Measurements from ENCODE around the gene PCNT.

PCNT gene

DNA sequence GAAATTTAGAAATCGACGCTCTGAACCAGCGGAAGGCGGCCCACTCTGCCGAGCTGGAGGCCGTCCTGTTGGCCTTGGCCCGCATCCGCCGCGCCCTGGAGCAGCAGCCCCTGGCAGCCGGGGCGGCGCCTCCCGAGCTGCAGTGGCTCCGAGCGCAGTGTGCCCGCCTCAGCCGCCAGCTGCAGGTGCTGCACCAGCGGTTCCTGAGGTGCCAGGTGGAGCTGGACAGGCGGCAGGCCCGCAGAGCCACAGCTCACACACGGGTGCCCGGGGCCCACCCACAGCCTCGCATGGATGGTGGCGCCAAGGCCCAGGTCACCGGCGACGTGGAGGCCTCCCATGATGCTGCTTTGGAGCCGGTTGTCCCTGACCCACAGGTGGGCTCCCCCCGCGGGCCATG, 87.7 kb downstream of the PCNT start:
- no peak for DNase-seq

DNA sequence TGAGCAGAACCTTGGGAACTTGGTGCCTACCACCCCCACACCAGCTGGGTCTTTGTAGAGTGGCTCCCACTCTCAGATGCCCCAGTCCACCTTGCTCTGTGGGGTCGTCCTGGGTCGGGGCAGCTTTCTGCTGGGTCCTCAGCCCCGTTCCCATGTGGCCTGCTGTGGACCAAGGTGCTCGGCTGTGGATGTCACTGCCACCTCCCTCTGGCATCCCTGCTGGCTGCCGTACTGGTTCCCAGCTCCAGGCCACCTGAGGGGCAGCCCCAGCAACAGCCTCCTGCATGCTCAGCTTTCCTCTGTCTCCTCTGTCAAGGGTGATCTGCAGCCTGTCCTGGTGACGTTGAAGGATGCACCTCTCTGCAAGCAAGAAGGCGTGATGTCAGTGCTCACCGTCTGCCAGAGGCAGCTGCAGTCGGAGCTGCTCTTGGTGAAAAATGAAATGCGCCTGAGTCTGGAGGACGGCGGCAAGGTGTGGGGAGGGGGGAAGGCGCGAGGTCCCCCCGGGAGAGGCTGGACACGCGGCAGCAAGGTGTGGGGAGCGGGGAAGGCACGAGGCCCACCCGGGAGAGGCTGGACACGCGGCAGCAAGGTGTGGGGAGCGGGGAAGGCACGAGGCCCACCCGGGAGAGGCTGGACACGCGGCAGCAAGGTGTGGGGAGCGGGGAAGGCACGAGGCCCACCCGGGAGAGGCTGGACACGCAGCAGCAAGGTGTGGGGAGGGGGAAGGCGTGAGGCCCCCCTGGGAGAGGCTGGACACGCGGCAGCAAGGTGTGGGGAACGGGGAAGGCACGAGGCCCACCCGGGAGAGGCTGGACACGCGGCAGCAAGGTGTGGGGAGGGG, 88.8 kb downstream of the PCNT start:
- no peak for DNase-seq

DNA sequence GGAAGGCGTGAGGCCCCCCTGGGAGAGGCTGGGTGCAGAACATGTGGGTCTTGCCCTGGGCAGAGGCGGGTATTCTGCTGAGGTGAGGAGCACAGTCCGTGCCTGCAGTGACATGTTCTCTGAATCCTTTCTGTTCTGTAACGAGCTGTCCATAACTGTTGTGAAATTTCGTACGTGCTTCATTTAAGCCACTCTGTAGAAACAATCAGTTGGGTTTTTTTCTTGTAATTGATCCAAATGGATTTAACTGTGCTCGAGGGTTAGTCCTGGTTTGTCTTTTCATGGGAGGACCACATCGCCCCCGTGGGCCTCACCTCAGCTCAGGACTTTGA, 89.4 kb downstream of the PCNT start:
- DNase-seq, result no peak

DNA sequence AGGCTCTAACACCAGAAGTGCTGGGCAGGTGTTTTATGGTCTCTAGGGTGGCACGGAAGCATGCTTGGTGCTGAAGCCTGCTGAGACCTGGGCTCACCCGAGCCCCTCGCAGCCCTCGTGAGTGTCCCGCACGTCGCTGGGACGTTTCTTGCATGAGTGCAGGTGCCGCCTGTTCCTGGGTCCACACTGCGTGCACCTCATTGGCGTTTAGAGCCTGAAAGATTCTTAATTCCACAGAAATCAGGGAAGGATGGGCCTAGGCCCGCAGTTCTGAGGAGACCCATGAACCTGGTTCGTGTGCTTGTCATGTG, 91.0 kb downstream of the PCNT start:
- DNase-seq, result no peak

DNA sequence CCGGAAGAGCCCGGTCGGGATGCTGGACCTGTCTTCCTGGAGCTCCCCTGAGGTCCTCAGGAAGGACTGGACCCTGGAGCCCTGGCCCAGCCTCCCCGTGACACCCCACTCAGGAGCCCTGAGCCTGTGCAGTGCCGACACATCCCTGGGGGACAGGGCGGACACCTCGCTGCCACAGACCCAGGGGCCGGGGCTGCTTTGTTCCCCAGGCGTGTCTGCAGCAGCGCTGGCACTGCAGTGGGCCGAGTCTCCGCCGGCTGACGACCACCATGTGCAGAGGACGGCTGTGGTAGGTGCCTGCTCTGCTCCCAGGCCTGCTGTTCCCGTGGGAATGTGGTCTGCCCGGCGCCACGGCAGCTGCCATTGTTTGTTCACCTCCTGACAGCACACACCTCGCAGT, 92.6 kb downstream of the PCNT start:
- DNase-seq, result no peak

DNA sequence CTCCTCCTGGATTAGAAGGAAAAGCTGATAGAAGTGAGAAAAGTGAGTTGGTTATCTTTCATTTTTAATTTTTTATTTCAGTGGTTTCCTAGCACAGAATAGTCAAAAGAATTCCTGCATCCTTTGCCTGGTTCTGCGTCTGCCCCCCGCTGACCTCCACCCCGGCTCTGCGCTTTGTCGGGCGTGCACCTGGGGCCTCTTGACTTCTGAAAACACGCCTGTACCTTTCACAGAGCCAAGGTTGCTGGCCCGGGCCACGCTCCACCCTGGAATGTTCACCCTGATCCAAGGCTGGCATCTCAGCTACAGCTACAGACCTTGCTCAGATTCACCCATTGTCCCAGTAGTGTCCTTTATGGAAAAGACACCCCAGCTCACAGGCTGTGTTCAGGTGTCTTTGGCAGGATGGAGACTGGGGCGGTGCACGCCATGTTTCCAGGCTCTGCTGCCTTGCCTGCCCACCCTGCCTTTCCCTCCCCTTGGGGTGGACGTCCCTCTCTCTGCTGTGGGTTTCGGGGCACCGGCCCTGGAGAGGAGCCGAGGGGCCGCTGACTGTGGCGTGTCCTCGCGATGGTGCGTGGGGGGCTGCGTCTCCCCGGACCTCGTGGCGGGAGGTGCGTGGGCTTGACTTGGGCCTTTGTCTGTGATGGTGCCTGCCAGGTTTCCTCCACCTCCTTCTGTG, 94.5 kb downstream of the PCNT start:
- no peak for DNase-seq

DNA sequence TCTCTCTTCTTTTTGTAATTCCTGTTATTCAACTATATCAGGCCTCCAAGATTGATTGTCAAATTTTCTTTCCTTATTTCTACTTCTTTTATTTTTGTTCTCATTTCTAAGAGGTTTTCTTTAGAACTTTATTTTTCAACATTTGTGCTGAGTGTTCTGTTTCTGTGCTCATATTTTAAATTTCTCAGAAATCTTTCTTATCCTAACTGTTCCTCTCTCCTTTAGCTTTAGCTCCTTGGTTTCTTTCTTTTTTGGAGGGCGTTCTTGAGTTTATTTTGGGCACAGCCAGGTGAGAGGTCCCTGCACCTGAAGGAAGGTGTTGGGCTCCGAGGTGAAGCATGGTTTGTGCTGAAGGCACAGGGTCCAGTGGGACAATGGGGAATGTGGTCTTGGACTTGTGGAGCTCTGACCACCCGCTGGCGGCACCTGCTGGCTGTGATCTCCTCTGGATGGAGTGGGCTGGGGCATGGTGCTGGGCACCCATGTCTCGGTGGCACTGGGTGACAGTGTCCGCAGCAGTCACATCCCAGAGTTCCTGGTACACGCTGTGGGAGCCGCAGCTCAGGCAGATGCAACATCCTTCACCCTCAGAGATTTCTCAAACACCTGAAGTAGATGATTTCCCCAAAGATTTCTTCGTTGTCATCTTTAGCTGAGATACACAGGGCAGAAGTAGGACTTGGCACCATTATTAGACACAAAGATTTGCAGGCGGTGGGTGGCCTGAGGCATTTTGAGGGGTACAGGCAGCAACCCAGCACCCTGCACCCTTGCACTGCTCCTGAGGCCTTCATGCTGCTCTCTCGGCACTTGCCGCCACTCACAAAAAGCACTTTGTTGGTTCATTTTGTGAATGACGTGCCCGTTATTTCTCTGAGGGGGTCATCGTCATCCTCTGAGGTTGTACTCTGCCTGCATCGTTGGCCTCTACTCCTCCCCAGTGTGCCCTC, 96.6 kb downstream of the PCNT start:
- no peak for DNase-seq

DNA sequence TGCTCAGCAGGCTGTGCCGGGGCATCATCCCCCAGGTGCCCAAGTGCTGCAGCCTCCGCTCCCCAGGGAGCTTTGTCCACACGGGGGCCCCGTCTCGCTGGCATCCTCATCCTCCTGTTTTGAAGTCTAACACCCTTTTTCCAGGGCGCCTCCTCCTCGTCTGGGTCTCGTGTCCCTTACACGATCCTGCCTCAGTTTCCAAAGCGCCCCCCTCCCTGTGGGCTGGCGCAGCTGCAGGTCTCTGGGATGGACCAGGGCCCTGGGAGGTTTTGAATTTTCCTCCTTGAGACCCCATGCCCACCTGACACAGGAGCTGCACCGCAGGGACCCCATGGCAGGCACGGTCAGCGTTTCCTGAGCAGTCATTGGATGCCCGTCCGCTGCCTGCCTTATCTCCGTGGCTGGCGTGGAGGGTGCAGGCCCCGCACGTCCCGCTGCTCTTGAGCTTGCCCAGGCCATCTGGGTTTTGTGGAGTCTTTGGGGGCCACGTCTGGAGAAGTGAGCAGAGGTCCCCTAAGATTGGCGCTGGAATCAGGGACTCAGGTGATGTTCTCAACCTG, 97.3 kb downstream of the PCNT start:
- DNase-seq, result no peak

DNA sequence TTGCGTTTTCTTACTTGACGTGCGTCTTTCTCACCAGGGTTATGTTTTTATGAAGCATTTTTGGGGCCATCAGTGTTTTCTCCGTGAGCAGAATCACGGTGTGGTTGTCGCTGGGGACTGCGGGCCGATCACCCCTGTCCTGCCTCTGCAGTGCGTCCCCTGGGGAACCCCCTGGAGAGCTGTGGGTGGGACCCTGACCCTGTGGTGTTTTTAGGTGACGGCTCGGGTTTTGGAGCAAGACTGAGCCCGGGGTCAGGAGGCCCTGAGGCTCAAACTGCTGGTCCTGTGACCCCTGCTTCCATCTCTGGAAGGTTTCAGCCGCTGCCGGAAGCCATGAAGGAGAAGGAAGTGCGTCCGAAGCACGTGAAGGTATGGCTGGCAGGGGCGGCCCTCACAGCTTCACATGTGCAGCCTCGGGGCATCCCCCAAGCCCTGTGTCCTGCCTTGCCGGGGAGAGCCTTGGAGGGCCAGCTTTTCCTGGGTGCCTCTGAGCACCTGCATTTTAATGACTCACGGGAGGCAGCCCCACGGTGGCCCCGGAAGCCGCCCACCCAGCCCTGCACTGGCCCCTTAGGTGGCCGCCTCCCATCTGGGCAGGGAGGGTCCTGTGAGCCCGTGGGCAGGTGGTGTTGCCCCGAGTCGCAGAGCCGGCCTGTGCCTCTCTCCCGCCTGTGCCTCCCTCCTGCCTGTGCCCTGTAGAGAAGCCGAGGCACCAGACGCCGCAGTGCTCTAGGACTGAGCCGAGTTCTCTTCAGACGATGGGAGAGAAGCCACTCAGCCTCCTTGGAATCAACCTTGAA, 98.0 kb downstream of the PCNT start:
- DNase-seq, result no peak

DNA sequence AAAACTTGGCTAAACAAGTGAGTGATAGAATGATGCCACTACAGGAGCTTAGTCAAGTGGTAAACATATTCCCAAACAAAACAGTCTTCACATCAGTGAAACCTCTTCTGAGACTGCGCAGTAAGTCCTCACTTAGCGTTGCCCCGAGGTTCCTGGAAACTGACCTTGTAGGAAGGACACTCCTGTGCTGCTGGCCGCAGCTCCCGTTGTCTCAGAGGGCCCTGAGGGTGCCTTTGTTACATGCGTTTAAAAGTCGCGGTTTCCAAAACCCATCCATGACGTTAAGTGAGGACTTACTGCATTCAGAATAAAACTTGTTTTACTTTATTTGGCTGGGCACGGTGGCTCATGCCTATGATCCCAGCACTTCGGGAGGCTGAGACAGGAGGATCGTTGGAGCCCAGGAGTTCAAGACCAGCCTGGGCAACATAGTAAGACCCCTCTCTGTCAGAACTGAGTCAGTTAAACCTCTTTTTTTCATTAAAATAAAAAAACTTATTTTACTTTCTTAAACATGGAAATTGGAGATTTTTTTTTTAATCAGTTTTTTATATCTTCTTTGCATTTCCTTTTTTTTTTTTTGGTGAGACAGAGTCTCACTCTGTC, 98.8 kb downstream of the PCNT start:
- DNase-seq, result no peak

DNA sequence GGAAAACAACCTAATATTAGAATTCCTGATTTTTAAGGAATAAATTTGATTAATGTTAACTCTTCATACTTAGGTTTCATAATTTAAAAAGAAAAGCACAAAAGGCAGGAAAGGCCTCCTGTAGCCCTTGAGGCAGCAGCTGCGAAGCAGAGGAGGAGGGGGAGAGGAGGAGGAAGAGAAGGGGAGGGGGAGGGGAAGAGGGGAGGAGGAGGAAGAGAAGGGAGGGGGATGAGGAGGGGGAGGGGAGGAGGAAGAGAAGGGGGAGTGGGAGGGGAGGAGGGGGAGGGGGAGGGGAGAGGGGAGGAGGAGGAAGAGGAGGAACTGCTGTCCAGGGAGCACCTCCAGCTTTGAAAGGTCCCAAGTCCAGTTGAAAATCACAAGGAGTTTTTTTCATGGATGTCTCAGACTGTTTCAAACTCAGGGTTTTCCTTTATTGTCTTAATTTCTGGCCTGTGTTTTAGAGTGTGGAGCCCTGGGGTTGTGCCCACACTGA, 99.6 kb downstream of the PCNT start:
- no peak for DNase-seq

DNA sequence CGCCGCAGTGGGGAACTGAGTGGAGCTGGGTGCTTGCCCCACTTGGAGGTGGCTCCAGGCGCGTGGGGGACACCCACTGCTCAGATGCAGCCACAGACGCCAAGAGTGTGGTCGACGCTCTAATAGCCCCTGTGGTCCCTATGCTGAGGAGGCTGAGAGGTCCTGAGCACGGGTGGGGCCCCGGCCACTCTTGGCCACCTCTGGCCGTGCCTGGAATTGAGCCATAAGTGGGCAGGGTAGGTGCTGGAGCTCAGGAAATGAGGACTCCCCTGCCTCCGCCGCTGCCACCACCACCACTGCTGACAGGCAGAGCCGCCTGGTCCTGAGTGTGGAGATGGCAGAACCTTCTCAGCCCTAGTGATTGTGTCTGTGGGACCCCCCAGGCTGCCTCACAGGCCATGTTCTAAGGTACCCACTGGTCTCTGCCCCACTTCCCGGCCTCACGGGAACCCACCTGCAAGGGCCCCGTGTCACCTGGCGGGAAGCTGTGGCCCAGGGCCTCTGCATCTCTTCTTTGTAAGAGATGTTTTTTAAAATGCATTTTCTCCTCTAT, 100.2 kb downstream of the PCNT start:
- DNase-seq, result no peak

DNA sequence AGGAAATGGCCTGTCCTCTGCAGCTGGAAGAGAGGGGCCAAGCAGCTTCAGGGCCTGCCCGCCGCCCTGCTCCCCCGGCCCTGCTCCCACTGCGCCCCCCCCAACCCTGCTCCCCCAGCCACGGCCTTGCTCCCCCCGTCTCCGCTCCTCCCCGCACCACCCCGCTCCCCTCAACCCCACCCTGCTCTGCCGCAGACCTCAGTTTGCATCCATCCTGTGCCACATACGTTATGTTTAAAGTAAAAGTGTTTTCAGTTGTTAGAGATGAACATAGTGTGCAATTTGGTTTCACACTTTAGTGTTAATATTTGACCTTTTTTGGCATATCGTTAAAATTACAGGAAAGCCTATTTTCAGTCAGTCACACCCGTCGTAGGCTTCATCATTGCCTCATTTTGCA, 100.7 kb downstream of the PCNT start:
- DNase-seq, result no peak

DNA sequence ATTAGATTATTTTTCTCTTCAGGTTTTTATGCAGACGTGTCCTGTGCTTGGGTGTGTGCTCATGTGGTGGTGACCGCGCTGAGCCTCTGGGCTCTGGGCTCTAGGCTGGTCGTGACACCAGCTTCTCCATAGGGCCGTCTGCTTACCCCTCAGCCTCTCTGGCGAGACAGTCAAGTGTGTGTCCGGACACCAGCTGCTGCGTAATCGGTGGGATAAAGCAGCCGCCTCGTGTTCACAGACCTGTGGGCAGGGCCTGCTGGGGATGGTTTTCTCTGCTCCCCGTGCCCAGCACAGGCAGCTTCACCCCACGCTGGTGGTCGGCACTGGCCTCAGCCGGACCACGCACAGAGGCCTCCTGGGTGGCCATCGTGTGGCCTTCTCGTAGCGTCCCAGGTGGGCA, 101.1 kb downstream of the PCNT start:
- DNase-seq, result no peak

DNA sequence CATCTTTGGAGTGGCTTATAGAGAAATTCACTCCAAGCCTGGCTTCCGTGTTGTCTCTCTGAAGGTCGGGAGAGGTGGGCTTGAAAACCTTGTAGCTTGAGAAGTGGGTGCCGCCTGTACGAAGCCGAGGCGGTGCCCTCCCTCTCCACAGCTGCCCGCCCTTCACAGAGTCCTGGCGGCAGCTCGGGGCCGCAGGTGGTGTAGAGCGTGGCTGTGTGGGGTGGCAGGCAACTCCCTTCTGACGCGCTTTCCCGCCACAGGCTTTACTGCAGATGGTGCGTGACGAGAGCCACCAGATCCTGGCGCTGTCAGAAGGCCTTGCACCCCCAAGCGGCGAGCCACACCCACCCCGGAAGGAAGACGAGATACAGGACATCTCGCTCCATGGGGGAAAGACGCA, 101.6 kb downstream of the PCNT start:
- DNase-seq, result no peak

DNA sequence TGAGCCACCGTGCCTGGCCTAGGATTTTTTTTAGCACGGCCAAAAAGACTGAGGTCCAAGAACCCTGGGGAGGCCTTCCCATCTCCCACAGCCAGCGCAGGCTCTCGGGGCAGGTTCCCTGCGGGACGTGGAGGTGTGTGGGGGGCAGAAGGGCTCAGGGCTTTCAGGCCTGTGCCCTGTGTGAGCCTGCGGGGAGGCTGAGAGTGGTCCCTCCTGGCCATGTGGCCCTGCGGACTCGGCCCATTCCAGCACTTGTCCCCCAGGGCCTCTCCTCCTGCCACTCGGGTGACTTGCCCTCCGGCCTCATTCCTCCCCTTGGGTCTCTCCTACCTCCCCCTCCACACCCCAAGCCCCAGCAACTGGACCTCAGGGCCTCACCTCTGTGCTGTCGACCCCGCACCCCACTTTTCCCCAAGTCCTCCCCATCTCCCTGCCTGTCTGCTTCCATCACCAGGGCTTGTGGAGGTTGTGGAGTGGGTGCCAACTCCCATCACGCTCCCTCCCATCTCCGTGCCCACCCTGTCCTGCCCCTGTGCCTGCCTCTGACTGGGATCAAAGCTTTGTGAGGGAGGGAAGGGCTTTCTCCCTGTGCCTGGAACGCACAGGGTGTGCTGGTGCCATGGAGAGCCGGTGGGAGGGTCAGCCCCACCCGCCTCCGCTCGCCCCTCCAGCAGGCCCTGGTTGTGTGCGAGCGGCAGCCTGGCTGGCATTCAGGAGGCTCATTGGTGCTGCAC, 102.5 kb downstream of the PCNT start:
- DNase-seq, result no peak

DNA sequence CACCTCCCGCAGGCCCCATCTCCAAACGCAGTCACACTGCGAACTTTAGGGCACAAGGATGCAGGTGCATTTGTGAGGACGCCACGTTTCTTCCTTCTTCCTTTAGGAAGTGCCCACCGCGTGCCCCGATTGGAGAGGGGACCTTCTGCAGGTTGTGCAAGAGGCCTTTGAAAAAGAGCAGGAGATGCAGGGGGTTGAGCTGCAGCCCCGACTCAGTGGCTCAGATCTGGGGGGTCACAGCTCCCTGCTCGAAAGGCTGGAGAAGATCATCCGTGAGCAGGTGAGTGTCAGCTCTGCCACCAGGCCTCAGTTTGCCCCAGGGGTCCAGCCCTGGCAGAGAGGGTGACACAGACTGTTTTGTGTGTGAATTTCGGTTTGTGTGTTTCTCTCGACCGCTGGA, 103.6 kb downstream of the PCNT start:
- no peak for DNase-seq

DNA sequence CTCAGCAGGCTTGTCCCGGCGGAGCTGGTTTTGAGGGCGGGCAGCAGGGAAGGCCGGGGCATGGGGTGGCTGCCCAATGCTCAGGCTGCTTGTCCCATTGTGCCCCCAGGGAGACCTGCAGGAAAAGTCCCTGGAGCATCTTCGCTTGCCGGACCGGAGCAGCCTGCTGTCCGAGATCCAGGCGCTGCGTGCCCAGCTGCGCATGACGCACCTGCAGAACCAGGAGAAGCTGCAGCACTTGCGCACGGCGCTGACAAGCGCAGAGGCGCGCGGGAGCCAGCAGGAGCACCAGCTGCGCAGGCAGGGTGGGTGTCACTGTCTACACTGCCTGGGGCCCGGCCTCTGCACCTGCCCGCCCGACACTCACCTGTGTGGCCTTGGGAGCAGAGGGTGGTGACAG, 104.3 kb downstream of the PCNT start:
- DNase-seq, result no peak

DNA sequence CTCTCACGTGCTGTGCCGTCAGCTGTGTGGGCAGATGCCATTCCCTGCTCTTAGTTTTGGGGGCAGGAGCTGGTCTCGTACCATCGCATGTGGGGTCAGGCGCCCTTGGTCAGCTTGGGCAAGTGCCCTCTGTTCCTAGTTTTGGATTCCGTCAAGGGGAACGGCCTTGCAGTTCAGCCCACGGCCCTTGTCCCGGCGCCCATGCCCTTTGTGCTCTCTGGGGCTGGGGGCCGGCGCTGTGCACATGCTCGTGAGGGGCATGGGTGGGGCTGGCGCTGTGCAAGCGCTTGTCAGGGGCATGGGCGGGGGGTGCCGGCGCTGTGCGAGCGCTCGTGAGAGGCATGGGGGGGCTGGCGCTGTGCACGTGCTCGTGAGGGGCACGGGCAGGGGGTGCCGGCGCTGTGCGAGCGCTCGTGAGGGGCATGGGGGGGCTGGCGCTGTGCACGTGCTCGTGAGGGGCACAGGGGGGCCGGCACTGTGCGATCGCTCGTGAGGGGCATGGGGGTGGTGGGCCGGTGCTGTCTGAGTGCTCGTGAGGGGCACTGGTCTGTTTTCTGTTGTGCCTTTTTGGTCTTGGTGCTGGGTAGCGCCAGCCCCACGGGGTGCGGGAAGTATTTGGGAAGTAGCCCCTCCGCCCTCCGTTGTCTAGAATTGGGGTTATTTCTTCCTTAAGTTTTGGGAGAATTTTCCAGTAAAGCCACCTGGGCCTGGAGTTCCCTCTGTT, 105.2 kb downstream of the PCNT start:
- no peak for DNase-seq
